Neural crest cell (in vitro differentiated cells): Measurements from ENCODE around the gene TEKT5. TPM values are rescaled to one million over a fixed set of nuclear protein-coding genes. Genes with fewer than 3 reads are reported as not detected.

Source experiments
- DNase-seq: peaks from one replicate; pipeline ENCODE4 v3.0.0; 2021; ENCODE audit warnings: low read depth, mixed read lengths, low spot score
- H3K27ac Mint-ChIP-seq: one replicate; pipeline ENCODE4 v1.8.0; 2021; ENCODE audit warnings: mild to moderate bottlenecking, mixed read lengths; ENCODE audit not compliant: unreplicated experiment
- H3K27me3 Mint-ChIP-seq: 2 replicates; pipeline ENCODE4 v1.8.0; 2021; ENCODE audit warnings: low read depth, mild to moderate bottlenecking, mixed read lengths
- H3K36me3 Mint-ChIP-seq: 2 replicates; pipeline ENCODE4 v1.8.0; 2021; ENCODE audit warnings: low read depth, mild to moderate bottlenecking, mixed read lengths
- H3K4me1 Mint-ChIP-seq: 2 replicates; pipeline ENCODE4 v1.8.0; 2021; ENCODE audit warnings: mixed read lengths
- H3K4me3 Mint-ChIP-seq: one replicate; pipeline ENCODE4 v1.8.0; 2021; ENCODE audit warnings: mild to moderate bottlenecking, mixed read lengths
- H3K9me3 Mint-ChIP-seq: 2 replicates; pipeline ENCODE4 v1.8.0; 2021; ENCODE audit warnings: mixed read lengths
- total RNA-seq: library from RNA; stranded (reverse); gene quantifications from 2 replicates; pipeline ENCODE4 v1.2.1, GENCODE V29; 2021
- TF ChIP-seq, protein P1 (sequence below): fragments of 200-600 bp; sonication (generic); conservative IDR thresholded peaks from 2 replicates; pipeline ENCODE4 v1.5.0; 2021; ENCODE audit warnings: antibody characterized with exemption, mild to moderate bottlenecking

The TEKT5 gene
- total RNA-seq, 1 donor from 2014 or later = 0.68 TPM

DNA sequence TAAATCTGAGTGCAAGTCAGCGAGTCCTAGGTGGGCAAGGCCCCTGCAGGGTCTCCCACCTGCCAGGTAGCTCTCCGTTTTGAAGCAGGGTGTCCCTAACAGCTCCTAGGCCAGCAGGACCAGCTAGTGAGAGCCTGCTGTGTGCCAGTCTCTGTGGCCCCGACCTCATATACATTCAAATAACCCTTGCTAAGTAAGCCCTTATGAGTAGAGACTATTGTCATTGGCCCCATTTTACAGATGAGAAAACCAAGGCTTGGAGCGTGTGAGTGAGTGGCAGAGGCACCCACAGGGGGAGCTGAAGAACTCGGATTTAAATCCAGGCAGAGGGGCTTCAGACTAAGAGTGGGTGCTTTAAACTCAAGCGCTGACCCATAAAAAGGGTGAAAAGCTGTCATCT is 74.6 kb downstream of the TEKT5 start:
- no peak for DNase-seq
- Mint-ChIP-seq H3K36me3 (no peaks in the 10 kb centered on the region), H3K4me3 (no peak overlapping the region), H3K4me1 (peaks cover 23% of the 10 kb centered on the region), H3K27ac (no peak overlapping the region), H3K9me3 (no peaks in the 10 kb centered on the region), H3K27me3 (peaks cover 3% of the 10 kb centered on the region)
- TF ChIP-seq, protein P1, sequence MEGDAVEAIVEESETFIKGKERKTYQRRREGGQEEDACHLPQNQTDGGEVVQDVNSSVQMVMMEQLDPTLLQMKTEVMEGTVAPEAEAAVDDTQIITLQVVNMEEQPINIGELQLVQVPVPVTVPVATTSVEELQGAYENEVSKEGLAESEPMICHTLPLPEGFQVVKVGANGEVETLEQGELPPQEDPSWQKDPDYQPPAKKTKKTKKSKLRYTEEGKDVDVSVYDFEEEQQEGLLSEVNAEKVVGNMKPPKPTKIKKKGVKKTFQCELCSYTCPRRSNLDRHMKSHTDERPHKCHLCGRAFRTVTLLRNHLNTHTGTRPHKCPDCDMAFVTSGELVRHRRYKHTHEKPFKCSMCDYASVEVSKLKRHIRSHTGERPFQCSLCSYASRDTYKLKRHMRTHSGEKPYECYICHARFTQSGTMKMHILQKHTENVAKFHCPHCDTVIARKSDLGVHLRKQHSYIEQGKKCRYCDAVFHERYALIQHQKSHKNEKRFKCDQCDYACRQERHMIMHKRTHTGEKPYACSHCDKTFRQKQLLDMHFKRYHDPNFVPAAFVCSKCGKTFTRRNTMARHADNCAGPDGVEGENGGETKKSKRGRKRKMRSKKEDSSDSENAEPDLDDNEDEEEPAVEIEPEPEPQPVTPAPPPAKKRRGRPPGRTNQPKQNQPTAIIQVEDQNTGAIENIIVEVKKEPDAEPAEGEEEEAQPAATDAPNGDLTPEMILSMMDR = no peak

DNA sequence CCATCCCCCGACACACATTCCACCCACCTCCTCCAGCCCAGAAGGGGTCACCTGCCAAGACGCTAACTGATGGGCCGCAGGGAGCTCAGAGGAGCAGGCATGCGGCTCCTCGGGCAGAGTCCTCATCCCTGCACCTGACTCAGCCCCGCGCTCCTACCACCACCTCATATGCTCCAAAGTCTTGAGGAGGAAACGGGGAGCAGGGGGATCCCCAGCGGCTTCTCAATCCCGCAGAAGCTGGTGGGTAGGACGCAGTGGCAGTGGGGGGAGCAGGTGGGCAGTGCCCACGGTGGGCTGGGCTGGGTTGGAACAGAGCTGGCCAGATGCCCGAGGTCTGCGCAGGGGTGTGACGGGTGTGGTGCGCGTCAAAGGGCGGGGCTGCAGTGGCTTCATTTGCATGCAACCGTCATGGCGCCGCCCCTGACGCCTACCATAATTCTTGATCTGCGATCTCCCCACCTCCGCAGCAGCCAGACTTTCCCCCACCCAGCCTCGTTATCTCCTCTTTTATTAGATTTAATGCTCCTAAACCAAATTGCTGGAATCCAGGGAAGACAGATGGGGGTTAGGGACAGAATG is 75.4 kb downstream of the TEKT5 start:
- Mint-ChIP-seq H3K27ac (no peak overlapping the region), H3K36me3 (no peaks in the 10 kb centered on the region), H3K4me3 (no peak overlapping the region), H3K9me3 (no peaks in the 10 kb centered on the region), H3K4me1 (peaks cover 23% of the 10 kb centered on the region), H3K27me3 (peaks cover 3% of the 10 kb centered on the region)
- DNase-seq = no peak
- TF ChIP-seq, protein P1 = no peak

DNA sequence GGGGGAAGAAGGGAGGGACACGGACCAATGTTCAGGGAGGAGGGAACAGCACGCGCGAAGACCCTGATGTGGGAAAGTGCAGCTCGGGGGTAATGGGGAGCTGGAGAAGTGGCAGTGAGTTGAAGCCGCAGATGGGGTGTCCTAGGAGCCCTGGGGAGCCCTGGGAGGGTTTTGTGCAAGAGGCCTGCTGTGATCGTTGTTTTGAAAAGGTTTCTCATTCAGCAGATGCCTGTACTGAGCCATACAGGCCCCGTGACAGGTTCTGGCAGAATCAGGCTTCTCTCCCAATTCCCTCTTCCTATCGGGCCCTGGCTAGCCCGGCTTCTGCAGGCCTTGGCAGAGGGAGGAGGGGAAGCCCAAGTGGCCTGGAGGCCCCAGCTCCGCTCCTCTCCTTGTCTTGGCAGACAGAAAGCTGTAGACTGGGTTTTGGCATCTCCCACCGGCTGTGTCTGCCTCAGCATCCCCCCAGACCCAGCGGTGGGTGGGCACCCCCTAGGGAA is 76.0 kb downstream of the TEKT5 start:
- Mint-ChIP-seq H3K27me3 (peaks cover 3% of the 10 kb centered on the region), H3K36me3 (no peaks in the 10 kb centered on the region), H3K9me3 (no peaks in the 10 kb centered on the region), H3K4me1 (peaks cover 23% of the 10 kb centered on the region), H3K27ac (no peak overlapping the region), H3K4me3 (no peak overlapping the region)
- no peak for DNase-seq
- TF ChIP-seq, protein P1 = no peak

DNA sequence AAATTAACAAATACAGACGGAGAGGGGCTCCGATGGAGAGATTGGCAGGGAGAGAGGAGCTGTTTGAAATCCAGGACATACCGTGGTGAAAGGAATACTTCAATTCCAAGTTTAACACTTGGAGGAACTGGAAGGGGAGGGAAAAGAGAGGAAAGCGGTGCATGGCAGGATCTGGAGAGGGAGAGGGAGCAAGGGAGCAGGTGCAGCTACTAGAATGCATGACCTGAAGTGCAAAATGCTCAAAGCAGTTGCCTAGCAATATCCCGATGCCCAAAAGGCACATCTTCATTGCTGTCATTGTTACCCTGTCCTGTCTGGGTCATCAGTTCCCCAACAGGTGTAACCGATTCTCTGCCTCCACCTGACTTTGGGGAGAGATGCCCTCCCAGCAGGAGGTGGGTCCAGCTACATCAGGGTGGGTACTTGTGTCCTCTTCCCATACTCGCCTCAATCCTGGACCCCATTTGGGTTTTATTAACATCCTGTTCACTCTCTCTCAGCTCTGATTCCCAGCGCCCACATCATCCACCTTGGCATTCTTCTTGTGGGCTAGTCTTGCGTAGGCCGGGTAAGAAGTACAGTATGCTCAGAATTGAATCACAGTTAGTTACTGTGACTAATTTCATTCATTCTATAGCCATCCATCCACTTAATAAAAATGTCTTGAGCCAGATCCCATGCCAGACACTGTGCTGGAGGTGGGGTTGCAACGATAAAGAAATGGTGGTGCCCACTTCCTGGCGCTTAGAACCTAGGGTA is 76.9 kb downstream of the TEKT5 start:
- peak overlapping the region; percentile 65 for H3K27ac Mint-ChIP-seq
- TF ChIP-seq, protein P1 = no peak
- H3K4me3 Mint-ChIP-seq = peak overlapping the region; percentile 44
- no peaks in the 10 kb centered on the region for H3K9me3 Mint-ChIP-seq
- no peaks in the 10 kb centered on the region for H3K36me3 Mint-ChIP-seq
- DNase-seq = no peak
- peaks cover 3% of the 10 kb centered on the region for H3K27me3 Mint-ChIP-seq
- peaks cover 23% of the 10 kb centered on the region for H3K4me1 Mint-ChIP-seq

DNA sequence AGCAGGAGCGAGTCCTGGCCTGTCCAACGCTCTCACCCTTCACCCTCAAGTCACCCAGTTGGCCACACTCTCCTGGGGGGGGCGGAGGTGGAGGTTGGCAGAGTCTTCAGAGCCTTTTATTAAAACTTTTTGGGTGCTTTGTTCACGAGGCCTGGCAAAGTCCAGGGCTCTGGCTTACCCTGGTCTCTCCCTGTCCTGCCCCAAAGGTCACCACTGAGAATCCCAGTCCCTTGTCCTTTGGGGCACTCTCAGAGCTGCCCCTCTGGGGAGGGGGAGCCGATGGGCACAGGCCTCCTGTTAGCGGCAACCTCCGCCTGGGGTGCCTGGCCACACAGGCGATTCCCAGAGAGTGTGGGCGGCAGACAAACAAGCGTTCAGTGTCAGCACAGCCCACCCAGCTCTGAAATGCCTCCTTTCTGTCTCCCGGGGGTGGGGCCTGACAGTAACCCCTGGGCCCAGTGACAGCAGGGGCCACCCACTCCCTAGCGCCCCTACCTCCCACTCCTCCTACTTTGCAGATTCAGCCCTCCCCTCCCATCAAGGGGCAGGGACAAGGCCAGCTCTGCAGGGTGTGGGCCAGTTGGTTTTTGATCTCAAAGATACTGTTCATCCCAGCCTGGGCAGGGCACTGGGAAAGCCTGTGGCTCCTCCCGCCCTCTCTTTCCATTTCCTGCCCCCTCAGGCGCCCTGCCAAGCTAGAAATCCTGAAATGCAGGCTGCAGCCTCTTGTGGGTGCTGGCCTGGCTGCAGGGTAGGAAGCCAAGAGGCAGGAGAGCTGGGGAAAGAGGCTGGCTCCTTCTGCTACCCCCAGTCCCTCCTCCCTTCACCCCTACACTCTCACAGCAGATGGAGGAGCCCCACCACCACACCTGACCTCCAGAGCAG is 77.7 kb downstream of the TEKT5 start:
- TF ChIP-seq, protein P1 = no peak
- Mint-ChIP-seq H3K27ac (peak overlapping the region; percentile 65), H3K4me3 (peak overlapping the region; percentile 44), H3K4me1 (peaks cover 23% of the 10 kb centered on the region), H3K9me3 (no peaks in the 10 kb centered on the region), H3K36me3 (no peaks in the 10 kb centered on the region), H3K27me3 (peaks cover 3% of the 10 kb centered on the region)
- DNase-seq = peak; percentile 31
